ENCODE measurements around the gene SDC1.

SDC1 gene

GRCh38 chr2:20213651-20214565, 11.0 kb downstream of the SDC1 start:
- H3K4me3 ChIP-seq (ENCODE audit: low read depth, low read length), result no peak overlapping the region
- no peak for DNase-seq (ENCODE audit: low read depth, low spot score)
- TF ChIP-seq CTCF (IDR thresholded peaks at IDR 0.05; ENCODE audit: low read depth, low read length), result no peak
- in situ Hi-C loops (cut with HindIII; ENCODE audit: low sequenced_read_pairs), result no loop called here

GRCh38 chr2:20212871-20213503, 11.9 kb downstream of the SDC1 start:
- TF ChIP-seq CTCF (IDR thresholded peaks at IDR 0.05; ENCODE audit: low read depth, low read length), result no peak
- no peak for DNase-seq (ENCODE audit: low read depth, low spot score)
- in situ Hi-C loops (cut with HindIII; ENCODE audit: low sequenced_read_pairs), result no loop called here

GRCh38 chr2:20212459-20212870, 12.5 kb downstream of the SDC1 start:
- no peak overlapping the region for H3K4me3 ChIP-seq (ENCODE audit: low read depth, low read length)
- in situ Hi-C loops (cut with HindIII; ENCODE audit: low sequenced_read_pairs), result no loop called here
- DNase-seq (ENCODE audit: low read depth, low spot score), result peak; percentile 12
- no peak for TF ChIP-seq CTCF (IDR thresholded peaks at IDR 0.05; ENCODE audit: low read depth, low read length)

More at GRCh38 chr2:20212871-20213503, 11.9 kb downstream of the SDC1 start:
- no peak overlapping the region for H3K4me3 ChIP-seq (ENCODE audit: low read depth, low read length)

- in situ Hi-C loops (cut with HindIII; ENCODE audit: low sequenced_read_pairs), result no loop called here
- no peak overlapping the region for H3K4me3 ChIP-seq (ENCODE audit: low read depth, low read length)
- no peak for TF ChIP-seq CTCF (IDR thresholded peaks at IDR 0.05; ENCODE audit: low read depth, low read length)
- no peak for DNase-seq (ENCODE audit: low read depth, low spot score)
These were observed 13.0 kb downstream of the SDC1 start for GRCh38 chr2:20211860-20212458.

GRCh38 chr2:20211420-20211819, 13.5 kb downstream of the SDC1 start:
- no peak overlapping the region for H3K4me3 ChIP-seq (ENCODE audit: low read depth, low read length)
- TF ChIP-seq CTCF (IDR thresholded peaks at IDR 0.05; ENCODE audit: low read depth, low read length), result no peak
- in situ Hi-C loops (cut with HindIII; ENCODE audit: low sequenced_read_pairs), result no loop called here
- DNase-seq (ENCODE audit: low read depth, low spot score), result no peak

- no peak for DNase-seq (ENCODE audit: low read depth, low spot score)
- no peak for TF ChIP-seq CTCF (IDR thresholded peaks at IDR 0.05; ENCODE audit: low read depth, low read length)
- H3K4me3 ChIP-seq (ENCODE audit: low read depth, low read length), result no peak overlapping the region
- in situ Hi-C loops (cut with HindIII; ENCODE audit: low sequenced_read_pairs), result no loop called here
These were observed 14.5 kb downstream of the SDC1 start for GRCh38 chr2:20210462-20210861.

Measured in astrocyte of the spinal cord (primary cell).